Epidermal melanocyte (primary cell): ENCODE data around the gene RAP1GAP2.
"Not testable (repeated sequence)": the region's sequence is repeated elsewhere in the genome, so short reads cannot be mapped to it uniquely, and the experiment has no call there.

Experiments used
- DNase-seq: peaks from one replicate; pipeline ENCODE4 v3.0.0; 2011; ENCODE audit warnings: low spot score; ENCODE audit not compliant: insufficient read length

The RAP1GAP2 gene

DNA sequence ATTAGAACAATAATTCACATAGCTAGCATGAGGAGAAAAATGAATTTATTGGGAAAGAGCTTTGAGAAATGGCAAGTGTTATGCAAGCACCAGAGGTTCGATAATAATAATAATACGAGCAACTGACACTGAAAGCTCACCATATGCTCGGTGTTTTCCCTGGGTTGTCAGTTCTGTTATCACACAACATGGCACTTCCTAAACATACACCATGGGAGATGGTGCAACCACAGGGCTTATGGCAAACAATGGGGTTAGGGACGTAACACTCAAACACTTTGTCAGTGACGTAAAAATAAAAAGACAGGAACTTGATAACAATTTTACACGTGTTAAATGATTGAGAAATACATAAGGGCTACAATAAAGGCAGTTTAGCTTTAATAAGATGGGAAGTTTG is 243.5 kb downstream of the RAP1GAP2 start:
- DNase-seq: no peak

DNA sequence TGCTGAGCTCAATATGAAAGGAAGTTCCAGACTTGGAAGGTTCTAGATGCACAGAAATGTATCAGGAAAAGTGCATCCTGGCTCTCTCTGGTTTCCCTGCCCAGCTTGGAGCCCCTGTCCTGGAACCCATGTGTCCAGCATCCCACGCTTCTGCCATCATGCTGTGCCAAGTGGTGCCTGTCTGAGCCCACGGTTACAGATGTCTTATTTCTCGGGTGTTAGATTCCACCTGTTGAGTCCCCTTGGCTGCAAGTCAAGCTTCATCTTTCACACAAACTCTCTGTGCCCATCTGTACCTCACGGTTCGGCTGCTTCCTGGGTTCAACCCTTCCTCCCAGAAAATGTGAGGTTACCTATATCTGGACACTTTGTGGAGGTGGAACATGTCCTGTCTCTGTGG is 244.6 kb downstream of the RAP1GAP2 start:
- no peak for DNase-seq

DNA sequence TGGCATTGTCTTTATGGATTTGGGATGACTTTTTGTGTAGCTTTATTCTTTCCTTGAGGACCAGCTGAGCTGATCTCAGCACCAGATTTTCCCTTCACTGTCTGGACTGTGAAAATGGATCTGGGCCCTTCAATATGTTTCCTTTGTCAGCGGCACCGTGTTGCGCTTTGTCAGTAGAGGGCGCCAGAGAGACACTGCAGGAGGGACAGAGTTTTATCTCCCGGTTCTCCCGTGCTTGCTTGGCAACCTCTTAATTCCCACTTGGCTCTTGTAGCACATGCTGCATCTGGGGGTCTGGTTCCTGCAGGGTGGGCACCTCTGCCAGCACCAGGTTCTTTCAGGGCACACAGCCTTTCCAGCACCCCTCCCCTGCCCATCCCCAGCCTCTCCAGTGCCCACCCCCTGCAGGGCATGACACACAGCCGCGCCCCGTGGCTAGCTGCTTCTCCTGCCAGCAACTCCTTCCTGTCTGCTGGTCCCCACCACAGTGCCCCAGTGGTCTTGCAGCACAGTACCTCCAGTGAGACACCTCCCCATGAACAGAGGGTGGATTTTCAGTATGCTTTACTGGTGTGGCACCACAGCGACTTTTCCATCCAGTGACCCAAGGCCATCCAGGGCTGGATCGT is 247.6 kb downstream of the RAP1GAP2 start:
- DNase-seq: no peak

DNA sequence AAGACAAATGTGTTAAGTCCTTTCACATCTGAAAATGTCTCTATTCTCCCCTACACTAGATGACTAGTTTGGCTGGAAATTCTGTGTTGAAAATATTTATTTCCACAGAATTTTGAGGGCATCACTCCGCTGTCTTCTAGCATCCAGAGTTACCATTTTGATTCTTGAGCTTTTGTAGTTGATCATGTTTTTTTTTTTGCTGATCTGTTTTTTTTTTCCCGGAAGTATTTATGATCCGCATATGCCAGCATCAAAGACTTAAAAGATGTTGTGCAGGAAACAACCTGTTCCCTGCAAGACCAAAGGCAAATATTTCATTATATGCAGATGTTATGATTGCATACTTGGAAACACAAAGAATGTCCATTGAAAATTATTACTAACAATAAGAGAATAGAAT is 250.5 kb downstream of the RAP1GAP2 start:
- DNase-seq: no peak

DNA sequence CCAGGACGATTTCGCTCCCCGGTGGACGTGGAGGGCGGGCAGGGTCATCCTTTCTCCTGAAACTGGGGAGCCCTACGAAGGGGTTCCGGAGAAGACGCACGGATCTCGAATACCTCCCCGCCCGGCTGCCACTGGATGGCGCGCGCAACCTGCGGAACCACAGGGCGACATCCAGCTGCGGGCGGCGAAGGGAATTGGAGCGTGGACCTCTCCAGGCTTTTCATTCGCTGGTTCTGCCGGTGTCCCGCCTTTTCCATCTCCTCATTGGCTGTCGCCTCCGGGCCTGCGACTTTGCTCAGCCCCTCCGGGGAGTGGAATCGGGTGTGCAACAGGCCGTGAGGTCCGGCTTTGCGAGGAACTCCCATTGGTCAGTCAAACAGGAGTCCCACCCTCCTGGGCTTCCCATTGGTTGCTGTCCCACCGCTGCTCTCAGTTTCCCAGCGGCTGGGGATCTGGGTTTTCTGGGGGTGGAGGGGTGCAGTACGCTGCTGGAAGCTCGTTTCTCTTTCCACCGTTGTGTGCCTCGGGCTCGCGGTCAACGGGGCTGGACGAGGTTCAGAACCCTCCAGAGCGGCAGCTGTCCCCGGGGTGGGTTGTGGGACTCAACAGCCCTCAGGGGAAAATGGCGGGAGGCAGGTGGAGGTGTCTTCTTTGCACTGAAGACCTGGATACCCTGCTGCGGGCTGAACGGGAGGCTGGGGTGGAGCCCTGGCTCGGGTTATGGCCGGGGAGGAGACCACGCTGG is 252.7 kb downstream of the RAP1GAP2 start:
- DNase-seq: peak; percentile 87

DNA sequence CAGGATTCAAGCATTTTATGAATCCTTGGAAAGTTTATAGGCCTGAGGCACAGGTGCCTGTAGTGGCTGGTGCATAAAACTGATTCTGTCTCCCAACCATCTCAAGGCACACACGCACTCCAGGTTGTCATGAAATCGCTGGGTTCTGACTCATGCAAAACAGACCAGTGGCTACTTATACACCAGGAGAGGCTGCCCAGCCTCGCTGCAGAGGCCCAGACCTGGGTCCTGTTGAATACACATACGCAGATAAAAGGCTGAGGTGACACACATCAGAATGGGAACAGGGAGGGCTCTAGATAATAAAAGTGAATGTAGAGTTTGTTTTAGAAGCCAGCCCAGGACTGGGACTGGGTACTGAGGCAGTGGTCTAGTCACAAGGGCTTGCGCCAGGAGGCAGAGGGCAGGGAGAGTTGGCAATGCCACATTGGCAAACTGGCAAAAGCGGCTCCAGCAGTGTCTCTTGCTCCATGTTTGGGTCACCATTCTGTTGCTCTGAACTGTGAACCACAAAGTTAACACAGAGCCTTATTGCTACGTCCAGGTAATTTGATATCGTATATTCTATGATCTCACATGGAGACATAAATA is 253.6 kb downstream of the RAP1GAP2 start:
- no peak for DNase-seq

DNA sequence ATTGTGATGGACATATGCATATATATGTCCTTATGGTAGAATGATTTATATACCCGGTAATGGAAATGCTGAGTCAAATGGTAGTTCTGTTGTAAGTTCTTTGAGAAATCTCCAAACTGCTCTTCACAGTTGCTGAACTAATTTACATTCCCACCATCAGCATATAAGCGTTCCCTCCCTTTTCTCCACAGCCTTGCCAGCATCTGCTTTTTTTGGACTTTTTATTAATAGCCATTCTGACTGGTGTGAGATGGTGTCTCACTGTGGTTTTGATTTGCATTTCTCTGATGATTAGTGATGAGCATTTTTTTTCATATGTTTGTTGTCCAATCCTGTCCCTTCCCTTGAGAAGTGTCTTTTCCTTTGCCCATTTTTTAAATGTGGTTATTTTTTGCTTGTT is 258.6 kb downstream of the RAP1GAP2 start:
- not testable (repeated sequence) for DNase-seq

DNA sequence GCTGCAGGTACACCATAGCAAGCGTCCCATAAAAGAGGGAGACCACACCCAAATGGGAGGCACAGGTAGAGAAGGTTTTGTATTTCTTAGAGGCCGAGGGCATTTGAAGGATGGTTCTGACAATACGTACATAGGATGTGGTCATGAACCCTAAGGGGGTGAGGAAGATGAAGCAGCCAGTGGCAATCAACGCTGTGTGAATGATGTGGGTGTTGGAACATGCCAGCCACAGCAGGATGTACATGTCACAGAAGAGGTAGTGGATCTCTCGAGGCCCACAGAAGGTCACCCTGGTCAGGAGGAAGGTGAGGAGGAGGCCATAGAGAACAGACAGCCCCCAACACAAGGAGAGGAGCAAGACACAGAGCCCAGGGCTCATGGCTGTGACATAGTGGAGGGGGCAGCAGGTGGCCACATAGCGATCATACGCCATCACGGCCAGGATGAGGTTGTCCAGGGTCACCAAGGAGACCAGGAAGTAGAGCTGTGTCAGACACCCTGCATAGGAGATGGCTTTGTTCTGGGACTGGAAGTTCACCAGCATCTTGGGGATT is 266.7 kb downstream of the RAP1GAP2 start:
- DNase-seq: not testable (repeated sequence)

DNA sequence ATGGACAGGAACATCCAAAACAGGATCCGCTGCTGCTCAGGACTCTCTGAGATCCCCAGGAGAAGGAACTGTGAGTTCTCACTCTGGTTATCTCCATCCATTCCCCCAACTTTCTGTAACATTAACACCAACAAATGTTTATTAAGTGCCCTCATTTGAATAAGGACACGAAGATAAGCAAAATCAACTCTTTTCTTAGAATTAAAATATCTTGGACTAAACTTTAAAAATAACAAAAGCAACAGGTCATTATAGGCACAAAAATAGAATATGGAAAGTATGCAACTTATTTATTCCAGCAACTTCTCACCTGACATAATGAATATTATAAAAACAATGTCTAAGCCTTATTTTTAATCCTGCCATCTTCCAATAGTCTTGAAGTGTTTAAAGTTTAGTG is 267.3 kb downstream of the RAP1GAP2 start, which contains the start of gene OR1D5:
Gene OR1D5, minus strand, starts transcription at position 101 of the 400 bp plus-strand sequence. Its CDS starts 0 bp downstream, at position 101.
- not testable (repeated sequence) for DNase-seq

DNA sequence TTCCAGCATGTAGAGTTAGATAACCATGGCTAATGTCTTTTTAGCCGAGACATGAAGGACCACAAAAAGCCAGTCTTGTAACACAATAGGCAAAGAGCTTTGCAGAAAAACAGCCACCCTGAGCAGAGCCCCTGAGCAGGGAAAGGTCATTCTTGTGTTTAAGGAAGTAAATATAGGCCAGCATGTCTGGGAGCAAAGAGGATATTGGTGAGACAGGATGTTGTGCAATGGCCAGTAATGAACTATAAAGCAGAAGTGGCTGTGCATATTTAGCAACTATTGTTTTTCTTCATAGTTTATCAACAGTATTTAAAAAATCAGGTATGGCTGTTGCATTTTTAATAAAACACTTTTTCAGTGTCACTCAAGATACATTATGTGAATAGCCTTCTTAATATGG is 269.0 kb downstream of the RAP1GAP2 start:
- DNase-seq: not testable (repeated sequence)

DNA sequence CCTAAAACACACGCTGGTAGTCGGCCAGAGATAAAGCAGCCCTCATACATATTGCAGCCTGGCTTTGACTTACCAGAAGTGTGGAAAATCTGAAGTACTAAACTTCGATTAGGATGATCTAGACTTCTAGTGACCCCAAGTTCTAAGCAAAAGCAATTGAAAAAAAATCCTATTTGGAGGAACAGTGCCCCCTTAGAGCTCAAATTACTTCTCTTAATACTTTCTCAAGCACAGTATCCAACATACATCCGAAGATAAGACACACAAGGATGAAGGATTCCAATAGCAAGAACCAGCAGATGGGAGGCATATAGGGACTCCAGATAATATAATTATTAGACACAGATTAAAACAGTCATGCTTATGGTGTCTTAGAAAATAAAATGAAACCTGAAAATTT is 277.6 kb downstream of the RAP1GAP2 start:
- not testable (repeated sequence) for DNase-seq
